SK-N-SH (cell line): ENCODE measurements around the gene PLEK2. TPM values are rescaled to one million over a fixed set of nuclear protein-coding genes. Genes with fewer than 3 reads are reported as not detected.

ENCODE experiments used
- CTCF ChIA-PET: fragments of 300-600, 350-600 bp; formaldehyde crosslinking; extraction: SDS; loops from one replicate; lab custom pipeline; 2021; lab: Yijun Ruan, JAX
- POLR2A ChIA-PET: fragments of 350-600 bp; sonication (Branson Sonifier 250); formaldehyde crosslinking; extraction: SDS; loops from one replicate; lab custom pipeline; 2020; ENCODE audit warnings: antibody characterized with exemption, inconsistent platforms; lab: Yijun Ruan, JAX
- DNase-seq: peaks from one replicate; pipeline ENCODE4 v3.0.0; 2012
- H2AFZ ChIP-seq: fragments of 200-600 bp; sonication (generic); 2 replicates; pipeline ENCODE4 v1.8.1; 2016; ENCODE audit warnings: antibody characterized with exemption, mild to moderate bottlenecking, low read depth
- H3F3A ChIP-seq: fragments of 200-600 bp; sonication (generic); replicated peaks from 2 replicates; pipeline ENCODE3; 2016; ENCODE audit warnings: antibody characterized with exemption, mild to moderate bottlenecking; ENCODE audit not compliant: insufficient read depth
- H3K27ac ChIP-seq, 2 experiments: fragments of 200-500 bp in 1 of 2; fragments of 200-600 bp in 1 of 2; sonication (Bioruptor generic) in 1 of 2; sonication (generic), shearing (Covaris generic) in 1 of 2; 2 replicates each; pipeline versions ENCODE4 v1.5.1 to v1.6.1; 2014 to 2016; ENCODE audit warnings: low read depth in 2 of 2, inconsistent platforms in 1 of 2, low read length in 1 of 2, mild to moderate bottlenecking in 1 of 2, mixed read lengths in 1 of 2
- H3K27me3 ChIP-seq: fragments of 200-600 bp; sonication (generic), shearing (Covaris generic); 2 replicates; pipeline ENCODE4 v1.6.1; 2016; ENCODE audit warnings: mixed run types; ENCODE audit not compliant: insufficient read depth
- H3K36me3 ChIP-seq, 2 experiments: fragments of 200-500 bp in 1 of 2; fragments of 200-600 bp in 1 of 2; sonication (Bioruptor generic) in 1 of 2; sonication (generic) in 1 of 2; replicated peaks in 1 of 2; 2 replicates each; pipeline versions ENCODE3 to v1.5.1; 2014 to 2016; ENCODE audit warnings: low read length in 1 of 2, mild to moderate bottlenecking in 1 of 2; ENCODE audit not compliant: insufficient read depth in 2 of 2, control insufficient read depth in 1 of 2
- H3K4me1 ChIP-seq, 2 experiments: fragments of 200-500 bp in 1 of 2; fragments of 200-600 bp in 1 of 2; sonication (Bioruptor generic) in 1 of 2; sonication (generic), shearing (Covaris generic) in 1 of 2; 2 replicates each; pipeline versions ENCODE4 v1.5.1 to v1.6.1; 2014 to 2016; ENCODE audit warnings: low read depth in 1 of 2, low read length in 1 of 2, mixed run types in 1 of 2; ENCODE audit not compliant: insufficient read depth in 2 of 2, control insufficient read depth in 1 of 2
- H3K4me2 ChIP-seq: fragments of 200-600 bp; sonication (generic), shearing (Covaris generic); 2 replicates; pipeline ENCODE4 v1.6.1; 2017; ENCODE audit warnings: mixed run types
- H3K4me3 ChIP-seq, 2 experiments: fragments of 200-500 bp in 1 of 2; fragments of 200-600 bp in 1 of 2; sonication (Bioruptor generic) in 1 of 2; sonication (generic), shearing (Covaris generic) in 1 of 2; 2 replicates each; pipeline versions ENCODE4 v1.5.1 to v1.8.1; 2014 to 2016; ENCODE audit warnings: low read depth in 2 of 2, inconsistent platforms in 1 of 2, low read length in 1 of 2, mild to moderate bottlenecking in 1 of 2, mixed read lengths in 1 of 2, moderate library complexity in 1 of 2
- H3K79me2 ChIP-seq: fragments of 200-600 bp; sonication (generic); 2 replicates; pipeline ENCODE4 v1.8.1; 2017; ENCODE audit warnings: mild to moderate bottlenecking; ENCODE audit not compliant: insufficient read depth
- H3K9ac ChIP-seq: fragments of 200-600 bp; sonication (generic); 2 replicates; pipeline ENCODE4 v1.6.1; 2017; ENCODE audit warnings: mixed run types
- H3K9me2 ChIP-seq: fragments of 200-600 bp; sonication (generic); 2 replicates; pipeline ENCODE4 v1.6.1; 2017; ENCODE audit warnings: mixed run types
- H3K9me3 ChIP-seq: fragments of 200-600 bp; sonication (generic); 2 replicates; pipeline ENCODE4 v1.6.1; 2017; ENCODE audit warnings: mixed run types, mild to moderate bottlenecking, moderate library complexity
- H4K20me1 ChIP-seq: fragments of 200-600 bp; sonication (generic); 2 replicates; pipeline ENCODE4 v1.6.1; 2017; ENCODE audit warnings: mild to moderate bottlenecking, mixed run types; ENCODE audit not compliant: insufficient read depth
- EP300 ChIP-seq, 2 experiments: IDR thresholded peaks; 2 replicates each; pipeline versions ENCODE4 v1.4.0 to v1.6.1; 2012; ENCODE audit warnings: borderline replicate concordance in 1 of 2, low read depth in 1 of 2, low read length in 1 of 2
- EZH2phosphoT487 ChIP-seq: fragments of 200-600 bp; sonication (generic); IDR thresholded peaks from 2 replicates; pipeline ENCODE4 v1.6.1; 2017; ENCODE audit warnings: low read depth, mixed run types, mild to moderate bottlenecking, antibody characterized with exemption, moderate library complexity, borderline replicate concordance
- GABPA ChIP-seq: IDR thresholded peaks from 2 replicates; pipeline ENCODE4 v1.4.0; 2012; ENCODE audit warnings: low read depth, mild to moderate bottlenecking
- GATA2 ChIP-seq: sonication (generic); formaldehyde crosslinking; IDR thresholded peaks from 2 replicates; pipeline ENCODE4 v1.5.0; 2020; ENCODE audit warnings: mild to moderate bottlenecking, missing genetic modification reagents
- NFIC ChIP-seq: IDR thresholded peaks from 2 replicates; pipeline ENCODE4 v1.4.0; 2012; ENCODE audit warnings: borderline replicate concordance
- SIN3A ChIP-seq: IDR thresholded peaks from 2 replicates; pipeline ENCODE4 v1.6.1; 2012; ENCODE audit warnings: low read depth, mild to moderate bottlenecking, low read length, moderate library complexity, borderline replicate concordance
- SMC3 ChIP-seq: IDR thresholded peaks from 2 replicates; pipeline ENCODE4 v1.6.1; 2012; ENCODE audit warnings: low read depth, low read length, improper control_type of control experiment
- WGBS: methylation state at CpG from one replicate; pipeline ENCODE4 v1.1.6; 2017; ENCODE audit warnings: low lambda C conversion rate; 5-methylcytosine and 5-hydroxymethylcytosine counted together
- polyA plus RNA-seq, 3 experiments: library from polyadenylated mRNA; depleted of rRNA; stranded (reverse); fragments of >200 nt; gene quantifications; 2 replicates each; pipeline ENCODE4 v1.2.3, GENCODE V29; 2012
- TF ChIP-seq, protein P1 (sequence below): fragments of 150-350 bp; IDR thresholded peaks from 2 replicates; pipeline ENCODE4 v1.6.1; 2016; ENCODE audit warnings: mild to moderate bottlenecking, low read depth, low read length
- TF ChIP-seq, protein P2 (sequence below): fragments of 200-600 bp; sonication (generic); IDR thresholded peaks from 2 replicates; pipeline ENCODE4 v1.6.1; 2017; ENCODE audit warnings: antibody characterized with exemption, mild to moderate bottlenecking, moderate library complexity

Gene PLEK2
- polyA plus RNA-seq, 1 of the 3 experiments (the other 2 are of a cell fraction): 0.56 TPM

DNA sequence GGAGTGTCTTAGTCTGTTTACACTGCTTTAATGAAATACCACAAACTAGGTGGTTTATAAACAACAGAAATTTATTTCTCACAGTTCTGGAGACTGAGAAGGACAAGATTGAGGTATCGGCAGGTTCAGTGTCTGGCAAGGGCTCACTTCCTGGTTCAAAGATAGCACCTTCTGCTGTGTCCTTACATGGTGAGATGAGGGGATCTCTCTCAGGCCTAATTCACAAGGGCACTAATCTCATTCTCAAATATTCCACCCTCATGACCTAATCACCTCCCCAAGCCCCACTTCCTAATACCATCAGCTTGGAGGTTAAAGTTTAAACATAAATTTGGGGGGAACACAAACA, 35.0 kb upstream of the PLEK2 start:
- H3K9me2 ChIP-seq: no peaks in the 10 kb centered on the region
- WGBS: 67% methylated on average over 1 of the region's 1 CpG
- TF ChIP-seq SIN3A (no peak), EP300 (IDR thresholded peaks at IDR 0.05; ENCODE audit: borderline replicate concordance in 1 of 2, low read depth in 1 of 2, low read length in 1 of 2) (no peak), GABPA (no peak)
- CTCF ChIA-PET: interaction anchor here (1.0 to 6.7 kb wide), 6 partner anchors 11 to 257 kb away, joined by 3 to 37 read pairs (median 5); no protein-coding TSS in a partner anchor
- H3K4me3 ChIP-seq: no peak overlapping the region
- H4K20me1 ChIP-seq: no peaks in the 10 kb centered on the region
- no peaks in the 10 kb centered on the region for H3K9me3 ChIP-seq
- no peak overlapping the region for H2AFZ ChIP-seq
- POLR2A ChIA-PET: no interaction called here
- peaks cover 3 to 6% of the 10 kb centered on the region in 2 experiments; a peak in 2 of 4 replicates for H3K4me1 ChIP-seq
- no peaks in the 10 kb centered on the region for H3K79me2 ChIP-seq
- H3K27ac ChIP-seq: no peak overlapping the region
- no peaks in the 10 kb centered on the region for H3K36me3 ChIP-seq
- H3F3A ChIP-seq: no peaks in the 10 kb centered on the region
- no peaks in the 10 kb centered on the region for H3K27me3 ChIP-seq
- no peak overlapping the region for H3K9ac ChIP-seq
- DNase-seq: no peak
- no peak overlapping the region for H3K4me2 ChIP-seq

DNA sequence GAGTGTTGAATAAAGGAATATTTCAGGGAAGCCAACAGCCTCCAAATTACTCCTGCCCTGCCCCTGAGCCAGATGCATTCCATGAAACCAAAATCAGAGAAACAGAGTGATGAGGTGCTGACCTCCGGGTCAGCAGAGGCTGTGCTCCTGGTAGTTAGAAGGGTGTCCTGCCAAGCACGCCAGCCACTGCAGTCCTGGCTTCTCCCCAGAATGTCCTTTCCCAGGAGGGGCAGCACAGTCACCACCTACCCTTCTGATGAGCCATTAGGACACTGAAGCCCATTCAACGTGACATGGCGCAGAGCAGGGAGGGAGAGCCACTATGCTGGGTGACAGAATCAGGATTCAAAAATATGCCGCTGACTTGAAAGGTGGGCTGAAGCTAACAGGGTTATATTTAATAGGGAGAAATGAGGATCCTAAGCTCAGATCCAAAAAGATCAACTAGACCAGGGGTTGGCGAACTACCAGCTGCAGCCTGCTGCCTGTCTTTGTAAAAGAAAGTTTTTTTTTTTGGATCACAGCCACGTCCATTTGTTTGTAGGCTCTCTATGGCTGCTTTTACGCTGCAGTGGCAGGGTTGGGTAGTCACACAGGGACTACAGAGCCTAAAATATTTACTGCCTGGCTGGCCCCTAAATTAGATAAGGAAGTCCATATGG, 34.5 kb upstream of the PLEK2 start:
- POLR2A ChIA-PET: no interaction called here
- H3K9me2 ChIP-seq: no peaks in the 10 kb centered on the region
- no peak for DNase-seq
- WGBS: 60% methylated on average over 8 of the region's 8 CpGs
- no peak overlapping the region for H3K4me2 ChIP-seq
- H3K4me3 ChIP-seq: no peak overlapping the region
- no peaks in the 10 kb centered on the region for H3K36me3 ChIP-seq
- no peak overlapping the region for H3K9ac ChIP-seq
- H3K27ac ChIP-seq: no peak overlapping the region
- TF ChIP-seq, protein P1, sequence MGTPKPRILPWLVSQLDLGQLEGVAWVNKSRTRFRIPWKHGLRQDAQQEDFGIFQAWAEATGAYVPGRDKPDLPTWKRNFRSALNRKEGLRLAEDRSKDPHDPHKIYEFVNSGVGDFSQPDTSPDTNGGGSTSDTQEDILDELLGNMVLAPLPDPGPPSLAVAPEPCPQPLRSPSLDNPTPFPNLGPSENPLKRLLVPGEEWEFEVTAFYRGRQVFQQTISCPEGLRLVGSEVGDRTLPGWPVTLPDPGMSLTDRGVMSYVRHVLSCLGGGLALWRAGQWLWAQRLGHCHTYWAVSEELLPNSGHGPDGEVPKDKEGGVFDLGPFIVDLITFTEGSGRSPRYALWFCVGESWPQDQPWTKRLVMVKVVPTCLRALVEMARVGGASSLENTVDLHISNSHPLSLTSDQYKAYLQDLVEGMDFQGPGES: no peak
- TF ChIP-seq, protein P2, sequence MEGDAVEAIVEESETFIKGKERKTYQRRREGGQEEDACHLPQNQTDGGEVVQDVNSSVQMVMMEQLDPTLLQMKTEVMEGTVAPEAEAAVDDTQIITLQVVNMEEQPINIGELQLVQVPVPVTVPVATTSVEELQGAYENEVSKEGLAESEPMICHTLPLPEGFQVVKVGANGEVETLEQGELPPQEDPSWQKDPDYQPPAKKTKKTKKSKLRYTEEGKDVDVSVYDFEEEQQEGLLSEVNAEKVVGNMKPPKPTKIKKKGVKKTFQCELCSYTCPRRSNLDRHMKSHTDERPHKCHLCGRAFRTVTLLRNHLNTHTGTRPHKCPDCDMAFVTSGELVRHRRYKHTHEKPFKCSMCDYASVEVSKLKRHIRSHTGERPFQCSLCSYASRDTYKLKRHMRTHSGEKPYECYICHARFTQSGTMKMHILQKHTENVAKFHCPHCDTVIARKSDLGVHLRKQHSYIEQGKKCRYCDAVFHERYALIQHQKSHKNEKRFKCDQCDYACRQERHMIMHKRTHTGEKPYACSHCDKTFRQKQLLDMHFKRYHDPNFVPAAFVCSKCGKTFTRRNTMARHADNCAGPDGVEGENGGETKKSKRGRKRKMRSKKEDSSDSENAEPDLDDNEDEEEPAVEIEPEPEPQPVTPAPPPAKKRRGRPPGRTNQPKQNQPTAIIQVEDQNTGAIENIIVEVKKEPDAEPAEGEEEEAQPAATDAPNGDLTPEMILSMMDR: no peak
- no peak for TF ChIP-seq GATA2
- no peak for TF ChIP-seq EZH2phosphoT487
- TF ChIP-seq NFIC: no peak
- TF ChIP-seq SMC3: no peak
- H3F3A ChIP-seq: no peaks in the 10 kb centered on the region
- no peaks in the 10 kb centered on the region for H3K79me2 ChIP-seq
- CTCF ChIA-PET: interaction anchor here (1.1 to 6.7 kb wide), 7 partner anchors 19 to 258 kb away, joined by 3 to 37 read pairs (median 6); no protein-coding TSS in a partner anchor
- peaks cover 3 to 6% of the 10 kb centered on the region in 2 experiments; a peak in 2 of 4 replicates for H3K4me1 ChIP-seq
- no peak overlapping the region for H2AFZ ChIP-seq
- H3K27me3 ChIP-seq: no peaks in the 10 kb centered on the region
- no peaks in the 10 kb centered on the region for H3K9me3 ChIP-seq
- no peaks in the 10 kb centered on the region for H4K20me1 ChIP-seq
